ENCODE measurements around the gene FHL2. TPM values are rescaled to one million over a fixed set of nuclear protein-coding genes. Genes with fewer than 3 reads are reported as not detected.

The FHL2 gene
- total RNA-seq, 4 donors from 2014 or later: 53.7 to 99.2 (median 71.6) TPM

DNA sequence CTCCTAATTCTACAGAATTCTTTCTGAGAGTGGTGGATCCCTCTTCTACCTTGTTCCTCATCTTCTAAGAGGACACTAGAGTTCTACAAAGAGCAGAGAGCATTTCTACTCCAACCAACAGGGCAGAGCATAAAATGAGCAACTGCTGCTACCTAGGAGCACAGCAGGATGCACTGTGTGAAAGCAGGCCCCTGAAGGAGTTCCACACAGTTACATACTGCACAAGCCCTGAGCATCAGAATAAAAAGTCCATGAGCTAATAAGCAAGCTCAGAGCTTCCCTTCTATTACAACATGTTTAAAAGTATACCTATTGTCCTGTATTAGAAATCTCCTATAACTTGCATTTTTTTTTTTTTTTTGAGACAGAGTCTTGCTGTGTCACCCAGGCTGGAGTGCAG, 8.4 kb downstream of the FHL2 start:
- TF ChIP-seq, protein P1, sequence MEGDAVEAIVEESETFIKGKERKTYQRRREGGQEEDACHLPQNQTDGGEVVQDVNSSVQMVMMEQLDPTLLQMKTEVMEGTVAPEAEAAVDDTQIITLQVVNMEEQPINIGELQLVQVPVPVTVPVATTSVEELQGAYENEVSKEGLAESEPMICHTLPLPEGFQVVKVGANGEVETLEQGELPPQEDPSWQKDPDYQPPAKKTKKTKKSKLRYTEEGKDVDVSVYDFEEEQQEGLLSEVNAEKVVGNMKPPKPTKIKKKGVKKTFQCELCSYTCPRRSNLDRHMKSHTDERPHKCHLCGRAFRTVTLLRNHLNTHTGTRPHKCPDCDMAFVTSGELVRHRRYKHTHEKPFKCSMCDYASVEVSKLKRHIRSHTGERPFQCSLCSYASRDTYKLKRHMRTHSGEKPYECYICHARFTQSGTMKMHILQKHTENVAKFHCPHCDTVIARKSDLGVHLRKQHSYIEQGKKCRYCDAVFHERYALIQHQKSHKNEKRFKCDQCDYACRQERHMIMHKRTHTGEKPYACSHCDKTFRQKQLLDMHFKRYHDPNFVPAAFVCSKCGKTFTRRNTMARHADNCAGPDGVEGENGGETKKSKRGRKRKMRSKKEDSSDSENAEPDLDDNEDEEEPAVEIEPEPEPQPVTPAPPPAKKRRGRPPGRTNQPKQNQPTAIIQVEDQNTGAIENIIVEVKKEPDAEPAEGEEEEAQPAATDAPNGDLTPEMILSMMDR (IDR thresholded peaks at IDR 0.05): no peak
- TF ChIP-seq EP300 (IDR thresholded peaks at IDR 0.05) (no peak), POLR2A (IDR thresholded peaks at IDR 0.05) (no peak)
- H3K27ac ChIP-seq: no peak overlapping the region
- peaks cover 0 to 53% (median 9%) of the 10 kb centered on the region in 4 donors for H3K4me1 ChIP-seq

DNA sequence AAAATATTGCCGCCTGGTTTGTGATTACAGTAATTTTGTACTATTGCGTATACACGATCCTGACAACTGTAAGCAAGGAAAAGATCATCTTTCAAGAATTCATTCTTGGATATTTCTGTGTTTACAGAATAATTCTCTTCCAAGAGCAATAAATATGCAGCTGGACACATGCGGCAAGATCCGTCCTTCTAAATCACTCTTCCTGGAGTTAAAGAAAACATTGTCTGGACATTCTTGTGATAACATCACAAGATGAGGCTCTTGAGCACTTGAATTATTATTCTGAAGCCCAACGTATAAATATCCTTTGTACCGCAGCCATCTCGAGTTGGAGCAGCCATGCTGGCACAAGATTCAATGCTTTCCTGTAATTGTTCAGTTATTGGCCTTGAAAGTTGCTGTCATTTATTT, 9.9 kb downstream of the FHL2 start:
- Histone ChIP-seq H3K36me3 (peaks cover 0 to 13% (median 0%) of the 10 kb centered on the region in 3 donors), H3K9me3 (no peaks in the 10 kb centered on the region), H3K4me1 (peaks cover 0 to 55% (median 9%) of the 10 kb centered on the region in 4 donors), H3K4me3 (no peak overlapping the region), H3K27me3 (no peaks in the 10 kb centered on the region), H3K27ac (peak overlapping the region in 3 of 4 donors; percentile 22 to 70 (median 52))
- no peak for DNase-seq (ENCODE audit: low spot score in 2 of 2)
- 13 to 14% methylated on average over 8 of the region's 8 CpGs for WGBS, 2 donors
- TF ChIP-seq EP300 (IDR thresholded peaks at IDR 0.05): peak; percentile 47 to 84
- TF ChIP-seq, protein P1 (IDR thresholded peaks at IDR 0.05): no peak

More for the DNA sequence above, 8.4 kb downstream of the FHL2 start:
- H3K36me3 ChIP-seq: peaks cover 0 to 7% (median 0%) of the 10 kb centered on the region in 3 donors
- H3K27me3 ChIP-seq: no peaks in the 10 kb centered on the region
- H3K9me3 ChIP-seq: no peaks in the 10 kb centered on the region
- DNase-seq (ENCODE audit: low spot score in 2 of 2): no peak
- H3K4me3 ChIP-seq: no peak overlapping the region

DNA sequence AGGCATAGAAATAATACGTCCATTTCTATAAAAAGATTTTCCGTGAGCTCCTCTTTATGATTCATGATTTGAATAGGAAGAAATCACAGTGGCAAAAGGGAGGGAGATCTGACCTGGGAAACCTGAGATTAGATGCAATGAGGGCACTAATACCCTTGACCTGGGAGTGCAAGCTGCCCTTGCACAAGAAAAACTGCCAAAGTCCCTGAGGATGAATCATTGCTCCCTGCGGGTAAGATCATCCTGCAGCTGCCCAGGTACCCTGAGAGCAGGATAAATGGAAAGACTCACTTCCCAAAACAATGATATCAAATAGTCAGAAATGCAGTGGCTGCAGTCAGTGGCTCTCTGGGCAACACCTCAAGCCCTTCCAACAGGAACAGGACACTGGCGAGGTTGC, 11.6 kb downstream of the FHL2 start:
- Histone ChIP-seq H3K27me3 (no peaks in the 10 kb centered on the region), H3K9me3 (no peaks in the 10 kb centered on the region), H3K36me3 (peaks cover 0 to 13% (median 0%) of the 10 kb centered on the region in 3 donors), H3K4me3 (no peak overlapping the region), H3K27ac (peak overlapping the region in 1 of 4 donors; percentile 16), H3K4me1 (peaks cover 0 to 55% (median 4%) of the 10 kb centered on the region in 4 donors)
- TF ChIP-seq, protein P1 (IDR thresholded peaks at IDR 0.05): no peak
- TF ChIP-seq EP300 (IDR thresholded peaks at IDR 0.05) (no peak), POLR2A (IDR thresholded peaks at IDR 0.05) (no peak)
- 84 to 92% methylated on average over 4 of the region's 4 CpGs for WGBS, 2 donors
- no peak for DNase-seq (ENCODE audit: low spot score in 2 of 2)

DNA sequence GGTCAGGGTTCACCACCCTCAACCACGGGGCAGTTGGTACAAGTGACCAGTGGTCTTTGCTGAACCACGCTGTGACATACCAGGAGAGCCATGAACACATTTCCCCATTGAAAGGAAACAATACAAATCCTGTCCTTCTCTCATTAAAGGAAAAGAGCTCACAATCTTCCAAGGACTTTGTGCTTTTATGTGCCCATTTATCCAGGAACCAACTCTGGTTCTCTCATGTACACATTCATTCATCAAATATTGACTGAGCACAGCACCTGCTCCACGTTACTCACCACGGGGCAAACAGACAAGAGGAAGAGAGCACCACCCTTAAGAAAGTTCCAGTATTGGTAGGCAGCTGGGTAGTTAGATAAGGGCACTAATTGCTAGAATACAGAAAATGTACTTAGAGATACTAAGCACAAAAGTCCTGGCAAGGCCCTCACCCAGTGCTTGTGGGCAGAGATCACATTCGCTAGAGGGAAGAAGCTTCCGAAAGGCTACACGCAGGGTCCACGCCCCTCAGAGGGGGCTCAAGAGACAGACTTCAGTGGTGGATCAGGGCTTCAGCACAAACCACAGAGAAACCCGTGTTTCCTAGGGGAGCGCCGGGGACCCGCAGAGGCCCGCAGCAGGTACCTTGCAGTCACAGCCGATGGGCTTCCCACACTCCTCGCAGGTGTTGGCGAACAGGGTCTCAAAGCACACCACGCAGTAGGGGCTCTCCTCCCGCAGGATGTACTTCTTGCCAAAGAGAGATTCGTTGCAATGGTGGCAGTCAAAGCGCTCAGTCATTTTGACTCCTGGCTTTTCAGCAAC, 12.9 kb downstream of the FHL2 start:
- peaks cover 0 to 49% (median 4%) of the 10 kb centered on the region in 4 donors for H3K4me1 ChIP-seq
- no peak for DNase-seq (ENCODE audit: low spot score in 2 of 2)
- peaks cover 0 to 13% (median 0%) of the 10 kb centered on the region in 3 donors for H3K36me3 ChIP-seq
- no peaks in the 10 kb centered on the region for H3K27me3 ChIP-seq
- WGBS, 2 donors: 87 to 92% methylated on average over 20 of the region's 20 CpGs
- no peak for TF ChIP-seq EP300 (IDR thresholded peaks at IDR 0.05)
- TF ChIP-seq POLR2A (IDR thresholded peaks at IDR 0.05): no peak
- TF ChIP-seq, protein P1 (IDR thresholded peaks at IDR 0.05): no peak
- no peak overlapping the region for H3K4me3 ChIP-seq
- H3K9me3 ChIP-seq: no peaks in the 10 kb centered on the region
- H3K27ac ChIP-seq: no peak overlapping the region

DNA sequence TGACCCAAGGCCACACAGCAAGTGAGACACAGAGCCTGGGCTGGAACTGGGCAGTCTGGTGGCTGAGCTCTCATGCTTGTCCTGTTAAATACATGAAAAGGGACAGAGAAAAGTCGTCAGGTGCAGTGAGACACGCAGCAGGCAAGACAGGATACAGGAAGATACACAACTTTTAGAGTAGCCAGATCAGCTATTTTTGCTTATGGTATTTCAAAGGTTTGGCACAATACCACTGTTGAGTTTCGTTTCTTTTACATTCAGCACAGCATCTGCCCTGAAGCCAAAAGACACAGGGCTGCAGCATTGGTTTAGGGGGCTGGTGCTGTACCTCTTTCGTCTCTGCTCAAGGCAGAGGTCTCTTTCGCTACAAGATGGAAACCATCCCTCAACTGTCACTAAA, 14.0 kb downstream of the FHL2 start:
- 86 to 93% methylated on average over 5 of the region's 5 CpGs for WGBS, 2 donors
- Histone ChIP-seq H3K36me3 (peaks cover 0 to 13% (median 0%) of the 10 kb centered on the region in 3 donors), H3K9me3 (no peaks in the 10 kb centered on the region), H3K27ac (no peak overlapping the region), H3K4me1 (peaks cover 0 to 54% (median 5%) of the 10 kb centered on the region in 4 donors), H3K4me3 (no peak overlapping the region), H3K27me3 (no peaks in the 10 kb centered on the region)
- TF ChIP-seq POLR2A (IDR thresholded peaks at IDR 0.05): no peak
- no peak for DNase-seq (ENCODE audit: low spot score in 2 of 2)
